ENCODE data around the gene LPAR5. TPM values are rescaled to one million over a fixed set of nuclear protein-coding genes. Genes with fewer than 3 reads are reported as not detected.
A peak's percentile ranks its signal among the peaks of the same experiment; 100 is the strongest.

The LPAR5 gene
- total RNA-seq, 2 donors from 2014 or later: 5.6 to 10.6 TPM

- H3K27me3 Mint-ChIP-seq: no peaks in the 10 kb centered on the region
- peaks cover 19% of the 10 kb centered on the region for H3K36me3 Mint-ChIP-seq
- no peaks in the 10 kb centered on the region for H3K9me3 Mint-ChIP-seq
- H3K4me3 Mint-ChIP-seq: peak within 1 kb of the TSS; percentile 81
- ATAC-seq: peak; percentile 85 to 89
- peak within 1 kb of the TSS in 1 of 2 donors; percentile 87 for H3K27ac Mint-ChIP-seq
- H3K4me1 Mint-ChIP-seq (ENCODE audit: low read depth in 2 of 2): peaks cover 12 to 15% of the 10 kb centered on the region in 2 donors
- DNase-seq (ENCODE audit: low spot score): peak; percentile 69
These were observed 11.4 kb upstream of the LPAR5 start, which contains the start of gene ACRBP for GRCh38 chr12:6647083-6647604. Gene ACRBP (minus strand): TSS chr12:6647432. CDS start chr12:6647366, 66 bp downstream.

- Mint-ChIP-seq H3K27me3 (no peaks in the 10 kb centered on the region), H3K4me1 (ENCODE audit: low read depth in 2 of 2) (peaks cover 12 to 15% of the 10 kb centered on the region in 2 donors), H3K36me3 (peaks cover 16% of the 10 kb centered on the region), H3K27ac (peak overlapping the region in 1 of 2 donors; percentile 87), H3K4me3 (peak overlapping the region; percentile 81), H3K9me3 (no peaks in the 10 kb centered on the region)
- no peak for DNase-seq (ENCODE audit: low spot score)
- no peak for ATAC-seq
These were observed 10.7 kb upstream of the LPAR5 start for GRCh38 chr12:6646276-6647082.

GRCh38 chr12:6644903-6645302, 9.1 kb upstream of the LPAR5 start:
- ATAC-seq: no peak
- H3K27me3 Mint-ChIP-seq: no peaks in the 10 kb centered on the region
- H3K9me3 Mint-ChIP-seq: no peaks in the 10 kb centered on the region
- DNase-seq (ENCODE audit: low spot score): no peak
- peaks cover 11% of the 10 kb centered on the region for H3K36me3 Mint-ChIP-seq
- H3K4me3 Mint-ChIP-seq: no peak overlapping the region
- peak overlapping the region in 1 of 2 donors; percentile 36 for H3K27ac Mint-ChIP-seq
- peaks cover 12 to 15% of the 10 kb centered on the region in 2 donors for H3K4me1 Mint-ChIP-seq (ENCODE audit: low read depth in 2 of 2)

- Mint-ChIP-seq H3K4me1 (ENCODE audit: low read depth in 2 of 2) (peaks cover 12 to 15% of the 10 kb centered on the region in 2 donors), H3K27ac (peak overlapping the region in 1 of 2 donors; percentile 36), H3K27me3 (no peaks in the 10 kb centered on the region), H3K36me3 (peaks cover 11% of the 10 kb centered on the region), H3K9me3 (no peaks in the 10 kb centered on the region), H3K4me3 (peak overlapping the region; percentile 51)
- ATAC-seq: no peak
- DNase-seq (ENCODE audit: low spot score): no peak
These were observed 8.5 kb upstream of the LPAR5 start for GRCh38 chr12:6644257-6644596.

GRCh38 chr12:6643569-6644256, 8.0 kb upstream of the LPAR5 start:
- peaks cover 11% of the 10 kb centered on the region for H3K36me3 Mint-ChIP-seq
- no peak overlapping the region for H3K4me3 Mint-ChIP-seq
- H3K4me1 Mint-ChIP-seq (ENCODE audit: low read depth in 2 of 2): peaks cover 12 to 15% of the 10 kb centered on the region in 2 donors
- H3K27ac Mint-ChIP-seq: peak overlapping the region in 1 of 2 donors; percentile 36
- ATAC-seq: no peak
- DNase-seq (ENCODE audit: low spot score): no peak
- H3K9me3 Mint-ChIP-seq: no peaks in the 10 kb centered on the region
- H3K27me3 Mint-ChIP-seq: no peaks in the 10 kb centered on the region

GRCh38 chr12:6641131-6641530, 5.4 kb upstream of the LPAR5 start:
- H3K9me3 Mint-ChIP-seq: no peaks in the 10 kb centered on the region
- peaks cover 9 to 10% of the 10 kb centered on the region in 2 donors for H3K4me1 Mint-ChIP-seq (ENCODE audit: low read depth in 2 of 2)
- H3K27ac Mint-ChIP-seq: no peak overlapping the region
- H3K4me3 Mint-ChIP-seq: no peak overlapping the region
- no peaks in the 10 kb centered on the region for H3K27me3 Mint-ChIP-seq
- DNase-seq (ENCODE audit: low spot score): no peak
- no peak for ATAC-seq
- H3K36me3 Mint-ChIP-seq: peaks cover 6% of the 10 kb centered on the region

- peaks cover 6% of the 10 kb centered on the region for H3K36me3 Mint-ChIP-seq
- DNase-seq (ENCODE audit: low spot score) (no peak), ATAC-seq (no peak)
- no peak overlapping the region for H3K27ac Mint-ChIP-seq
- H3K9me3 Mint-ChIP-seq: no peaks in the 10 kb centered on the region
- H3K4me1 Mint-ChIP-seq (ENCODE audit: low read depth in 2 of 2): peaks cover 12 to 16% of the 10 kb centered on the region in 2 donors
- H3K27me3 Mint-ChIP-seq: no peaks in the 10 kb centered on the region
- H3K4me3 Mint-ChIP-seq: no peak overlapping the region
These were observed 4.7 kb upstream of the LPAR5 start for GRCh38 chr12:6640497-6640896.

- Mint-ChIP-seq H3K4me1 (ENCODE audit: low read depth in 2 of 2) (peaks cover 15 to 20% of the 10 kb centered on the region in 2 donors), H3K27me3 (no peaks in the 10 kb centered on the region), H3K9me3 (no peaks in the 10 kb centered on the region), H3K36me3 (peaks cover 1% of the 10 kb centered on the region), H3K27ac (no peak overlapping the region), H3K4me3 (no peak overlapping the region)
- no peak for DNase-seq (ENCODE audit: low spot score)
- no peak for ATAC-seq
These were observed 3.5 kb upstream of the LPAR5 start for GRCh38 chr12:6639151-6639801.

- DNase-seq (ENCODE audit: low spot score) (no peak), ATAC-seq (no peak)
- Mint-ChIP-seq H3K27ac (no peak overlapping the region), H3K36me3 (no peaks in the 10 kb centered on the region), H3K4me1 (ENCODE audit: low read depth in 2 of 2) (peaks cover 18 to 20% of the 10 kb centered on the region in 2 donors), H3K4me3 (no peak overlapping the region), H3K27me3 (no peaks in the 10 kb centered on the region), H3K9me3 (no peaks in the 10 kb centered on the region)
These were observed 2.5 kb upstream of the LPAR5 start for GRCh38 chr12:6638305-6638704.

GRCh38 chr12:6635375-6635855, 344 bp downstream of the LPAR5 start:
- Mint-ChIP-seq H3K4me1 (ENCODE audit: low read depth in 2 of 2) (peaks cover 44 to 45% of the 10 kb centered on the region in 2 donors), H3K27ac (peak overlapping the region; percentile 71 to 87), H3K27me3 (no peaks in the 10 kb centered on the region), H3K4me3 (peak overlapping the region; percentile 65), H3K9me3 (no peaks in the 10 kb centered on the region), H3K36me3 (no peaks in the 10 kb centered on the region)
- ATAC-seq (peak; percentile 64 to 72), DNase-seq (ENCODE audit: low spot score) (peak; percentile 76)

- ATAC-seq: peak; percentile 78 to 85
- peak overlapping the region; percentile 93 for H3K4me3 Mint-ChIP-seq
- H3K27me3 Mint-ChIP-seq: no peaks in the 10 kb centered on the region
- peaks cover 55 to 56% of the 10 kb centered on the region in 2 donors for H3K4me1 Mint-ChIP-seq (ENCODE audit: low read depth in 2 of 2)
- H3K36me3 Mint-ChIP-seq: no peaks in the 10 kb centered on the region
- H3K9me3 Mint-ChIP-seq: no peaks in the 10 kb centered on the region
- no peak for DNase-seq (ENCODE audit: low spot score)
- H3K27ac Mint-ChIP-seq: peak overlapping the region; percentile 100
These were observed 3.5 kb downstream of the LPAR5 start for GRCh38 chr12:6632026-6632983.

GRCh38 chr12:6631549-6631961, 4.2 kb downstream of the LPAR5 start:
- H3K36me3 Mint-ChIP-seq: no peaks in the 10 kb centered on the region
- DNase-seq (ENCODE audit: low spot score) (no peak), ATAC-seq (peak; percentile 49 to 63)
- no peaks in the 10 kb centered on the region for H3K9me3 Mint-ChIP-seq
- H3K27me3 Mint-ChIP-seq: no peaks in the 10 kb centered on the region
- peaks cover 56 to 60% of the 10 kb centered on the region in 2 donors for H3K4me1 Mint-ChIP-seq (ENCODE audit: low read depth in 2 of 2)
- H3K4me3 Mint-ChIP-seq: peak overlapping the region; percentile 93
- H3K27ac Mint-ChIP-seq: peak overlapping the region; percentile 100

Measured in natural killer cell treated with Interleukin-12 subunit alpha and Interleukin-12 subunit beta and Interleukin-15 and Interleukin-18, amount 100 ng/mL, for 72 hours (primary cell).